GM10248 (cell line): ENCODE data around the gene USP34.

Experiments
- CTCF ChIA-PET: fragments of 300-600 bp; sonication (Branson Sonifier 250); formaldehyde crosslinking; extraction: SDS; loops from one replicate; lab custom pipeline; 2021; ENCODE audit warnings: antibody characterized with exemption; lab: Yijun Ruan, JAX
- POLR2A ChIA-PET: fragments of 350-650 bp; sonication (Branson Sonifier 250); formaldehyde crosslinking; extraction: SDS; loops from one replicate; lab custom pipeline; 2020; ENCODE audit warnings: antibody characterized with exemption; lab: Yijun Ruan, JAX
- DNase-seq: peaks from one replicate; pipeline ENCODE4 v3.0.0; 2012; ENCODE audit errors: extremely low spot score
- TF ChIP-seq, protein P1 (sequence below): IDR thresholded peaks from 2 replicates; pipeline ENCODE4 v1.5.1; 2012; ENCODE audit warnings: mild to moderate bottlenecking, low read depth; ENCODE audit errors: extremely low read depth, missing control alignments, control extremely low read depth

Gene USP34

DNA sequence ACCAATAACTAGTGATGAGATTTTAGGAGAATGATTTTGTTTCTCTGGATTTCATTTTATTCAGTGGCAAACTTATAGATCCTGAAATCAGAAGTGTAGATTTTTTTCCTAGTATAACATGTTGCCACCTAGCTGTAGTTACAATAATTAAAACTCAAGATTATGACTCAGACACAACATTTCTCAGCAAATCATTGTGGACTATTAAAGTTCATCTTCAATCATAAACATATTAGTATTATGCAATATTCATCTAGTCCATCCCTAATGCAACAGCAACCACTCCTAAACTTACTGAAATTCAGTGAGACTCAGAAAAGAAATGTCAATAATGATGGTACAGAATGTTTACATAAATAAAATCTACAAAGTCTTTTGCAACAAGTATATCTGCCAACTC, 51.3 kb downstream of the USP34 start:
- ChIA-PET POLR2A (no interaction called here), CTCF (interaction anchor here (0.7 to 3.3 kb wide), 7 partner anchors 9 to 320 kb away, joined by 3 to 14 read pairs (median 3); no protein-coding TSS in a partner anchor)
- TF ChIP-seq, protein P1, sequence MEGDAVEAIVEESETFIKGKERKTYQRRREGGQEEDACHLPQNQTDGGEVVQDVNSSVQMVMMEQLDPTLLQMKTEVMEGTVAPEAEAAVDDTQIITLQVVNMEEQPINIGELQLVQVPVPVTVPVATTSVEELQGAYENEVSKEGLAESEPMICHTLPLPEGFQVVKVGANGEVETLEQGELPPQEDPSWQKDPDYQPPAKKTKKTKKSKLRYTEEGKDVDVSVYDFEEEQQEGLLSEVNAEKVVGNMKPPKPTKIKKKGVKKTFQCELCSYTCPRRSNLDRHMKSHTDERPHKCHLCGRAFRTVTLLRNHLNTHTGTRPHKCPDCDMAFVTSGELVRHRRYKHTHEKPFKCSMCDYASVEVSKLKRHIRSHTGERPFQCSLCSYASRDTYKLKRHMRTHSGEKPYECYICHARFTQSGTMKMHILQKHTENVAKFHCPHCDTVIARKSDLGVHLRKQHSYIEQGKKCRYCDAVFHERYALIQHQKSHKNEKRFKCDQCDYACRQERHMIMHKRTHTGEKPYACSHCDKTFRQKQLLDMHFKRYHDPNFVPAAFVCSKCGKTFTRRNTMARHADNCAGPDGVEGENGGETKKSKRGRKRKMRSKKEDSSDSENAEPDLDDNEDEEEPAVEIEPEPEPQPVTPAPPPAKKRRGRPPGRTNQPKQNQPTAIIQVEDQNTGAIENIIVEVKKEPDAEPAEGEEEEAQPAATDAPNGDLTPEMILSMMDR: no peak
- DNase-seq: no peak

DNA sequence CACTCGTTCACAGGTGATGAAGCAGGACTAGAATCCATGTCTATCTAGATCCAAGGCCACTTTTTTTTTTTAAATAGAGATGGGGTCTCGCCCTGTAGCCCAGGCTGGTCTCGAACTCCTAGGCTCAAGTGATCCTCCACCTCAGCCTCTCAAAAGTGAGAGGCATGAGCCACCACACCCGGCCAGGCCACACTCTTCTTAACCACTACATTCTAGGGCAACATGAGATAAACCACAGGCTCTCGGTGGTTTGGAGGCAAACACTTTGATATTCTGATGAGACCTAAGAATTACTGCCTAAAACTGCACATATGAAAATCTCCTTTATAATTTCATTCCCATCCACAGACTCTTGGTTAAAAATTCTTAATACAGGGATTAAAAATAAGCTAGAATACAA, 51.8 kb downstream of the USP34 start:
- TF ChIP-seq, protein P1: no peak
- CTCF ChIA-PET: interaction anchor here (0.7 to 2.3 kb wide), 10 partner anchors 8 to 320 kb away, joined by 3 to 11 read pairs (median 3); no protein-coding TSS in a partner anchor
- POLR2A ChIA-PET: no interaction called here
- no peak for DNase-seq

DNA sequence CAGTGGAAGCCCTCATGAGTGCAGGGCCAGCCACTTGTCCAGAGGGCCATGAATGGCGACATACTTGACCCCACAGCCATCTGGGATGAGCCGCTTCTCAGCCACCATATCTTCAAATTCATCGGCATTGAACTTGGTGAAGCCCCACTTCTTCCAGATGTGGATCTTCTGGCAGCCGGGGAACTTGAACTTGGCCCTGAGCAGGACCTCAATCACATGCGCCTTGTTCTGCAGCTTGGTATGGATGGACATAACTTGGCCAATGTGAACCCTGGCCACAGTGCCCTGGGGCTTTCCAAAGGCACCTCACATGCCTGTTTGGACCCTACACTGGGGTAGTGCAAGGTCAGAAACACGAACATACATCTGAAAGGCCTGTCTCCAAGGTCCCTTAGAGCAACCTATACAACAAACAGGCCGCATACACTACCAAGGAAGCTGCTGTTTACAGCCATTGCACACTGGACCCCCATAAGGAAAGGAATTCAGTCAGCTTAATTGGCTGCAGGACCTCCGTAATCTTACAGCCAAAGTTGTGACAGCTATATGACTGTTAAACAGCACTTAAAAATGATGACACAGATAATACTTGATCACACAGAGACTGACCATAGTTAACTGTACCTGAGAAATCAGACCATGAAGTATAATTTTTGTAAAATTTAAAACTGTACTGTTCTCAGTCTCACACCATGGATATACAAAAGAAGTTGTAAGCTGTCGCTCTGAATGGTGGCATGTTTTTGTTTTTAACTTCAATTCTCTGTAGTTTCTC, 53.8 kb downstream of the USP34 start:
- CTCF ChIA-PET: interaction anchor here (1.3 to 3.4 kb wide), 4 partner anchors 10 to 14 kb away, joined by 5 to 31 read pairs (median 8); no protein-coding TSS in a partner anchor
- TF ChIP-seq, protein P1: no peak
- POLR2A ChIA-PET: no interaction called here

DNA sequence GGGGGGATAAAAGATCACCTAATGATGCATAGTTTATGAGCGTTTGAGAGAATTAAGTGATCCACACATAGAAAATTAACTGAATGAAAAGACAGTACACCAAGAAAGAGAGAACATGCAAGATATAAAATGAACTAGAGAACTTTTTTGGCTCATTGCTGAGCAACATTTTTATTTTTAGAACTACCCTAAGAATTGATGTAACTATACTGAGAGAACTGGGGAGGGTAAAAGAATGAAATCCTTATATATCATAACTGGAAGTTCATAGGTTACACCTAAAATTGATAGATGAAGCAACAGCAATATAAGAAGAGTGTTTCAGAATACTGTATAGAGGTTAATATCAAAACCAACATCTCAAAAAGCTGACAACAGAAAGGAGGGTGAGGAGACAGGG, 55.6 kb downstream of the USP34 start:
- TF ChIP-seq, protein P1: no peak
- no peak for DNase-seq
- CTCF ChIA-PET: interaction anchor here (0.6 to 3.4 kb wide), 4 partner anchors 9 to 25 kb away, joined by 3 to 31 read pairs (median 4); no protein-coding TSS in a partner anchor
- POLR2A ChIA-PET: no interaction called here

More for the DNA sequence above, 53.8 kb downstream of the USP34 start:
- DNase-seq: no peak

DNA sequence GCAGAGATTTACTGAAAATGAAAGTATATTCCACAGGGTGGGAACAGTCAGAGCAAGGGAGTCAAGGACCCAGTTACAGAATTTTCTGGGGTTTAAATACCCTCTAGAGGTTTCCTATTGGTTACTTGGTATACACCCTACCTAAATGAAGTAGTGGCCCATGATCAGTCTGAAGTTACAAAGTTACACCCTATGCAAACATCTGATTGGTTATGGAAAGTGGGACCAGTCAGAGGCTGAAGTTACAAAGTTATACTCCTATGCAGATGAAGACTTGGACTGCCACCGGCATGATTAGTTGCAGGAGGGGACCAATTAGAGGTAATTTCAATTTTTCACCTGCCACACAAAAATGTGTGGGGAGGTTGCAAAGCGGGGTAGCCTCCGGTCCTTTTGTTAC, 56.2 kb downstream of the USP34 start:
- ChIA-PET POLR2A (no interaction called here), CTCF (interaction anchor here (4.9 kb wide), 1 partner anchor 11 kb away, joined by 24 read pairs; no protein-coding TSS in a partner anchor)
- DNase-seq: no peak
- TF ChIP-seq, protein P1: no peak

DNA sequence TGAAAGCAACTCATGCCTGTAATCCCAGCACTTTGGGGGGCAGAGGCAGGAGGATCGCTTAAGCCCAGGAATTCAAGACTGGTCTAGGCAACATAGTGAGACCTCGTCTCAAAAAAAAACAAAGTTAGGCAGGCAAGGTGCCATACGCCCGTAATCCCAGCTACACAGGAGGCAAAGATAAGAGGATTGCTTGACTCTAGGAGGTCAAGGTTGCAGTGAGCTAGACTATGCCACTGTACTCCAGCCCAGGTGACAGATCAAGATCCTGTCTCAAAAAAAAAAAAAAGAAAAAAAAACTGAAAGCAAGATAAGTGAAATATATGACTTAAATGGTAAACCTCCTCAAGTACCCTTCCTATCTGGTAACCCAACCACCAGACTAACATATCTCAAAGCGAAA, 59.8 kb downstream of the USP34 start:
- TF ChIP-seq, protein P1: no peak
- ChIA-PET CTCF (interaction anchor here (0.8 to 4.9 kb wide), 3 partner anchors 9 to 58 kb away, joined by 3 to 24 read pairs (median 3); no protein-coding TSS in a partner anchor), POLR2A (no interaction called here)
- DNase-seq: no peak
